ENCODE data around the gene DYNC2H1. TPM values are rescaled to one million over a fixed set of nuclear protein-coding genes. Genes with fewer than 3 reads are reported as not detected.
A peak's percentile ranks its signal among the peaks of the same experiment; 100 is the strongest.

Gene DYNC2H1
- total RNA-seq, 1 experiment from 2014 or later = 17.2 TPM

DNA sequence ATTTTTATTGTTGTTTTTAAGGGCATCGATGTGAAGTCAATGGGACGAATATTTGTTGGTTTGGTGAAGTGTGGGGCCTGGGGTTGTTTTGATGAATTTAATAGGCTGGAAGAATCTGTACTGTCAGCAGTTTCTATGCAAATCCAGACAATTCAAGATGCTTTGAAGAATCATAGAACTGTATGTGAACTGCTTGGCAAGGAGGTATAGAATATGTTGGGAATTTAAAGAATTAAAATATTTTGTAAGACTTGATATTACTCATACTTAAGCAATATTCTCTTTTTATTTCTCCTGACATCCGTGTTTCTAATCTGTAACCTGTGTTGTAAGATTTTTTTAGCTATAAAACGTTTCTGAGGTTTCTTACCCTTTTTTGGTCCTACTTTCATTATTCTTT, 61.6 kb downstream of the DYNC2H1 start:
- no peaks in the 10 kb centered on the region for H3K4me1 Mint-ChIP-seq
- H3K27me3 Mint-ChIP-seq (ENCODE audit: low read depth) = no peaks in the 10 kb centered on the region
- no peak overlapping the region for H3K27ac Mint-ChIP-seq
- POLR2A ChIA-PET = no interaction called here
- no peak for TF ChIP-seq ZNF138 (CRISPR knock-in tag; conservative IDR thresholded peaks at IDR 0.05)
- TF ChIP-seq, protein P1, sequence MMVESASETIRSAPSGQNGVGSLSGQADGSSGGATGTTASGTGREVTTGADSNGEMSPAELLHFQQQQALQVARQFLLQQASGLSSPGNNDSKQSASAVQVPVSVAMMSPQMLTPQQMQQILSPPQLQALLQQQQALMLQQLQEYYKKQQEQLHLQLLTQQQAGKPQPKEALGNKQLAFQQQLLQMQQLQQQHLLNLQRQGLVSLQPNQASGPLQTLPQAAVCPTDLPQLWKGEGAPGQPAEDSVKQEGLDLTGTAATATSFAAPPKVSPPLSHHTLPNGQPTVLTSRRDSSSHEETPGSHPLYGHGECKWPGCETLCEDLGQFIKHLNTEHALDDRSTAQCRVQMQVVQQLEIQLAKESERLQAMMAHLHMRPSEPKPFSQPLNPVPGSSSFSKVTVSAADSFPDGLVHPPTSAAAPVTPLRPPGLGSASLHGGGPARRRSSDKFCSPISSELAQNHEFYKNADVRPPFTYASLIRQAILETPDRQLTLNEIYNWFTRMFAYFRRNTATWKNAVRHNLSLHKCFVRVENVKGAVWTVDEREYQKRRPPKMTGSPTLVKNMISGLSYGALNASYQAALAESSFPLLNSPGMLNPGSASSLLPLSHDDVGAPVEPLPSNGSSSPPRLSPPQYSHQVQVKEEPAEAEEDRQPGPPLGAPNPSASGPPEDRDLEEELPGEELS (CRISPR knock-in tag; IDR thresholded peaks at IDR 0.05) = no peak
- CTCF ChIA-PET = no interaction called here
- no peaks in the 10 kb centered on the region for H3K36me3 Mint-ChIP-seq
- H3K4me3 Mint-ChIP-seq = no peak overlapping the region
- no peaks in the 10 kb centered on the region for H3K9me3 Mint-ChIP-seq
- ATAC-seq (no peak), DNase-seq (ENCODE audit: low spot score) (no peak)

DNA sequence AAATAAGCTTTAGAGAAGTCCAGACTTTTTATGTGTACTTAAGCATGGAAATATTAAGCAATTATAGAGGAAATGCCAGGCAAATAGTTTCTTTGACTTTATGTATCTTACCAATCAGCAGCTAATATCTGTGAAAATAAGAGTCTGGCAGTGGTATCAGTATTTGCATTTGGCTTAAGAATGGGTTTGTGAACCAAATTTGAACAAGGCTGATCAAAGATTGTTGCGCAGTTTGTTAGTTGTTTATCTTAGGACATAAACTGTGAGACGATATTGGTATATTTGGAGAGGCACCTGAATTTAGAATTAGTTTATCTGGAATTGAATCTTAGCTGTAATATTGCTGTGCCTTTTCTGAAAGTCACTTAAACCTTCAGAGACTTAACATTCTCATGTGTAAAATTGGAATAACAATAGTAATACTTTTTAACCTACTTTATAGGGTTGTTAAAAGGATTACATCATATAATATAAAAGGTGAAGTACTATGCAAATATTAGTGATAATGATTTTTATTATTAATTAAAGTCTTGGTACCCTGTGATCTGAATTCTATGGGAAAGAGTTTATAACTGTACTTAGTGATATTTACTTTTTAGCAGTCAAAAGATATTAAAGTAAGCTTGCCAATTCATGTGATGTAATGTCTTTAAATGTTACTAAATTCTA, 66.4 kb downstream of the DYNC2H1 start:
- Mint-ChIP-seq H3K4me3 (no peak overlapping the region), H3K27me3 (ENCODE audit: low read depth) (no peaks in the 10 kb centered on the region), H3K27ac (no peak overlapping the region), H3K9me3 (no peaks in the 10 kb centered on the region), H3K36me3 (no peaks in the 10 kb centered on the region), H3K4me1 (no peaks in the 10 kb centered on the region)
- POLR2A ChIA-PET = no interaction called here
- TF ChIP-seq, protein P2, sequence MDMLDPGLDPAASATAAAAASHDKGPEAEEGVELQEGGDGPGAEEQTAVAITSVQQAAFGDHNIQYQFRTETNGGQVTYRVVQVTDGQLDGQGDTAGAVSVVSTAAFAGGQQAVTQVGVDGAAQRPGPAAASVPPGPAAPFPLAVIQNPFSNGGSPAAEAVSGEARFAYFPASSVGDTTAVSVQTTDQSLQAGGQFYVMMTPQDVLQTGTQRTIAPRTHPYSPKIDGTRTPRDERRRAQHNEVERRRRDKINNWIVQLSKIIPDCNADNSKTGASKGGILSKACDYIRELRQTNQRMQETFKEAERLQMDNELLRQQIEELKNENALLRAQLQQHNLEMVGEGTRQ (CRISPR knock-in tag; IDR thresholded peaks at IDR 0.05) = no peak
- TF ChIP-seq ZNF138 (CRISPR knock-in tag; conservative IDR thresholded peaks at IDR 0.05) (no peak), KAT7 (CRISPR knock-in tag; IDR thresholded peaks at IDR 0.05; ENCODE audit: borderline replicate concordance) (no peak), ZNF219 (CRISPR knock-in tag; IDR thresholded peaks at IDR 0.05; ENCODE audit: borderline replicate concordance) (no peak)
- TF ChIP-seq, protein P3, sequence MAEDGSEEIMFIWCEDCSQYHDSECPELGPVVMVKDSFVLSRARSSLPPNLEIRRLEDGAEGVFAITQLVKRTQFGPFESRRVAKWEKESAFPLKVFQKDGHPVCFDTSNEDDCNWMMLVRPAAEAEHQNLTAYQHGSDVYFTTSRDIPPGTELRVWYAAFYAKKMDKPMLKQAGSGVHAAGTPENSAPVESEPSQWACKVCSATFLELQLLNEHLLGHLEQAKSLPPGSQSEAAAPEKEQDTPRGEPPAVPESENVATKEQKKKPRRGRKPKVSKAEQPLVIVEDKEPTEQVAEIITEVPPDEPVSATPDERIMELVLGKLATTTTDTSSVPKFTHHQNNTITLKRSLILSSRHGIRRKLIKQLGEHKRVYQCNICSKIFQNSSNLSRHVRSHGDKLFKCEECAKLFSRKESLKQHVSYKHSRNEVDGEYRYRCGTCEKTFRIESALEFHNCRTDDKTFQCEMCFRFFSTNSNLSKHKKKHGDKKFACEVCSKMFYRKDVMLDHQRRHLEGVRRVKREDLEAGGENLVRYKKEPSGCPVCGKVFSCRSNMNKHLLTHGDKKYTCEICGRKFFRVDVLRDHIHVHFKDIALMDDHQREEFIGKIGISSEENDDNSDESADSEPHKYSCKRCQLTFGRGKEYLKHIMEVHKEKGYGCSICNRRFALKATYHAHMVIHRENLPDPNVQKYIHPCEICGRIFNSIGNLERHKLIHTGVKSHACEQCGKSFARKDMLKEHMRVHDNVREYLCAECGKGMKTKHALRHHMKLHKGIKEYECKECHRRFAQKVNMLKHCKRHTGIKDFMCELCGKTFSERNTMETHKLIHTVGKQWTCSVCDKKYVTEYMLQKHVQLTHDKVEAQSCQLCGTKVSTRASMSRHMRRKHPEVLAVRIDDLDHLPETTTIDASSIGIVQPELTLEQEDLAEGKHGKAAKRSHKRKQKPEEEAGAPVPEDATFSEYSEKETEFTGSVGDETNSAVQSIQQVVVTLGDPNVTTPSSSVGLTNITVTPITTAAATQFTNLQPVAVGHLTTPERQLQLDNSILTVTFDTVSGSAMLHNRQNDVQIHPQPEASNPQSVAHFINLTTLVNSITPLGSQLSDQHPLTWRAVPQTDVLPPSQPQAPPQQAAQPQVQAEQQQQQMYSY (CRISPR knock-in tag; IDR thresholded peaks at IDR 0.05) = no peak
- no peak for DNase-seq (ENCODE audit: low spot score)
- CTCF ChIA-PET = interaction anchor here (1.2 kb wide), 1 partner anchor 67 kb away, joined by 3 read pairs; the partner anchor contains the start of gene DYNC2H1
- no peak for ATAC-seq

DNA sequence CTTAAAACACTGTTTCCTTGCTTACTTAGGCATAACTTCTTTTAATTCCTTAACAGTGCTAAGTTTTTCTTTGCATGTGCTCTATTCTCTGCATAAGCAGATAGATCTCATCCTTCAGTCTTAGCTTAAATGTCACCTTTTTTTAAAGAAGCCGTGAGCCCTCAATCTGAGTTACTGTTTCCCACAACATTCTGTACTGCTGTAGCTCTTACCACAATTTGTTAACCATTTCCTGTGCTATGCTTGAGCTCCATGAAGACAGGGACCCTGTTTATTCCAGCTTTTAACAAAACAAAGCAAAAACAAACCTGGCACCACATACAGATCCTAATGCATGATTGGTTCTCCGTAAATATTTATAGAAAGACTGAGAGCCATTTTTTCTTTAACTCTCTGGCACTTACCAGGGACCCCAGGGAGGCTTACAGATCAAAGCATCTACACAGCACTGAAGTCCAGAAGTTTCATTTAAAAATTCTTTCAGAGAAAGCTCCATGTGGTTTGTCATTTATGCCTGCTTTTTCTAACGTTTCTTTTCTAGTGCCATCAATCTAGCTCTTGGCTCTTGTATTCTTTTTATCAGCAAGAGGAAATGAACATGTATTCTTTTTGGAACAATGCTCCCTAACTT, 74.9 kb downstream of the DYNC2H1 start:
- Mint-ChIP-seq H3K27me3 (ENCODE audit: low read depth) (peaks cover 5% of the 10 kb centered on the region; the same call in 1 of the 2 replicates), H3K27ac (no peak overlapping the region), H3K4me1 (peaks cover 11% of the 10 kb centered on the region), H3K4me3 (no peak overlapping the region), H3K9me3 (no peaks in the 10 kb centered on the region), H3K36me3 (no peaks in the 10 kb centered on the region)
- POLR2A ChIA-PET = no interaction called here
- ATAC-seq (peak; percentile 75), DNase-seq (ENCODE audit: low spot score) (no peak)
- CTCF ChIA-PET = interaction anchor here (0.5 kb wide), 1 partner anchor 12 kb away, joined by 3 read pairs; no protein-coding TSS in a partner anchor
- TF ChIP-seq MXD4 (CRISPR knock-in tag; IDR thresholded peaks at IDR 0.05; ENCODE audit: borderline replicate concordance) (no peak), ZNF396 (CRISPR knock-in tag; IDR thresholded peaks at IDR 0.05; ENCODE audit: borderline replicate concordance) (no peak), ETV6 (CRISPR knock-in tag; IDR thresholded peaks at IDR 0.05) (no peak), ZNF423 (CRISPR knock-in tag; IDR thresholded peaks at IDR 0.05) (no peak), PRRX2 (CRISPR knock-in tag; IDR thresholded peaks at IDR 0.05) (no peak)
- TF ChIP-seq, protein P4, sequence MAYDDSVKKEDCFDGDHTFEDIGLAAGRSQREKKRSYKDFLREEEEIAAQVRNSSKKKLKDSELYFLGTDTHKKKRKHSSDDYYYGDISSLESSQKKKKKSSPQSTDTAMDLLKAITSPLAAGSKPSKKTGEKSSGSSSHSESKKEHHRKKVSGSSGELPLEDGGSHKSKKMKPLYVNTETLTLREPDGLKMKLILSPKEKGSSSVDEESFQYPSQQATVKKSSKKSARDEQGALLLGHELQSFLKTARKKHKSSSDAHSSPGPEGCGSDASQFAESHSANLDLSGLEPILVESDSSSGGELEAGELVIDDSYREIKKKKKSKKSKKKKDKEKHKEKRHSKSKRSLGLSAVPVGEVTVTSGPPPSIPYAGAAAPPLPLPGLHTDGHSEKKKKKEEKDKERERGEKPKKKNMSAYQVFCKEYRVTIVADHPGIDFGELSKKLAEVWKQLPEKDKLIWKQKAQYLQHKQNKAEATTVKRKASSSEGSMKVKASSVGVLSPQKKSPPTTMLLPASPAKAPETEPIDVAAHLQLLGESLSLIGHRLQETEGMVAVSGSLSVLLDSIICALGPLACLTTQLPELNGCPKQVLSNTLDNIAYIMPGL (CRISPR knock-in tag; IDR thresholded peaks at IDR 0.05) = no peak
- TF ChIP-seq, protein P5, sequence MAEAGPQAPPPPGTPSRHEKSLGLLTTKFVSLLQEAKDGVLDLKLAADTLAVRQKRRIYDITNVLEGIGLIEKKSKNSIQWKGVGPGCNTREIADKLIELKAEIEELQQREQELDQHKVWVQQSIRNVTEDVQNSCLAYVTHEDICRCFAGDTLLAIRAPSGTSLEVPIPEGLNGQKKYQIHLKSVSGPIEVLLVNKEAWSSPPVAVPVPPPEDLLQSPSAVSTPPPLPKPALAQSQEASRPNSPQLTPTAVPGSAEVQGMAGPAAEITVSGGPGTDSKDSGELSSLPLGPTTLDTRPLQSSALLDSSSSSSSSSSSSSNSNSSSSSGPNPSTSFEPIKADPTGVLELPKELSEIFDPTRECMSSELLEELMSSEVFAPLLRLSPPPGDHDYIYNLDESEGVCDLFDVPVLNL (CRISPR knock-in tag; IDR thresholded peaks at IDR 0.05; ENCODE audit: borderline replicate concordance, low read depth) = no peak
- TF ChIP-seq, protein P1 (CRISPR knock-in tag; IDR thresholded peaks at IDR 0.05) = no peak

Data from WTC11 (cell line).